Measurements from ENCODE around the gene CMTM7. TPM values are rescaled to one million over a fixed set of nuclear protein-coding genes. Genes with fewer than 3 reads are reported as not detected.

The CMTM7 gene
- total RNA-seq, 1 donor from 2014 or later = 95.5 TPM

GRCh38 chr3:32499585-32499984 lies 107.9 kb downstream of the CMTM7 start:
- Mint-ChIP-seq H3K27me3 (ENCODE audit: unreplicated experiment) (peaks cover 3% of the 10 kb centered on the region), H3K36me3 (ENCODE audit: unreplicated experiment) (peaks cover 4% of the 10 kb centered on the region), H3K4me1 (ENCODE audit: low read depth, unreplicated experiment) (peaks cover 9% of the 10 kb centered on the region), H3K4me3 (ENCODE audit: unreplicated experiment) (no peak overlapping the region), H3K9me3 (ENCODE audit: unreplicated experiment) (peaks cover 3% of the 10 kb centered on the region), H3K27ac (ENCODE audit: unreplicated experiment) (no peak overlapping the region)
- TF ChIP-seq CTCF (IDR thresholded peaks at IDR 0.05; ENCODE audit: partially characterized antibody, unreplicated experiment) = no peak
- DNase-seq = no peak

- H3K27me3 Mint-ChIP-seq (ENCODE audit: unreplicated experiment) = peaks cover 3% of the 10 kb centered on the region
- DNase-seq = no peak
- peaks cover 4% of the 10 kb centered on the region for H3K36me3 Mint-ChIP-seq (ENCODE audit: unreplicated experiment)
- no peak for TF ChIP-seq CTCF (IDR thresholded peaks at IDR 0.05; ENCODE audit: partially characterized antibody, unreplicated experiment)
- peaks cover 3% of the 10 kb centered on the region for H3K9me3 Mint-ChIP-seq (ENCODE audit: unreplicated experiment)
- peaks cover 9% of the 10 kb centered on the region for H3K4me1 Mint-ChIP-seq (ENCODE audit: low read depth, unreplicated experiment)
- peak overlapping the region; percentile 1 for H3K4me3 Mint-ChIP-seq (ENCODE audit: unreplicated experiment)
- no peak overlapping the region for H3K27ac Mint-ChIP-seq (ENCODE audit: unreplicated experiment)
These were observed 108.6 kb downstream of the CMTM7 start for GRCh38 chr3:32500231-32500630.

GRCh38 chr3:32500880-32501782 lies 109.5 kb downstream of the CMTM7 start:
- H3K9me3 Mint-ChIP-seq (ENCODE audit: unreplicated experiment) = peaks cover 3% of the 10 kb centered on the region
- H3K4me3 Mint-ChIP-seq (ENCODE audit: unreplicated experiment) = peak overlapping the region; percentile 100
- TF ChIP-seq CTCF (IDR thresholded peaks at IDR 0.05; ENCODE audit: partially characterized antibody, unreplicated experiment) = no peak
- peaks cover 9% of the 10 kb centered on the region for H3K4me1 Mint-ChIP-seq (ENCODE audit: low read depth, unreplicated experiment)
- peaks cover 4% of the 10 kb centered on the region for H3K36me3 Mint-ChIP-seq (ENCODE audit: unreplicated experiment)
- H3K27me3 Mint-ChIP-seq (ENCODE audit: unreplicated experiment) = peaks cover 3% of the 10 kb centered on the region
- no peak overlapping the region for H3K27ac Mint-ChIP-seq (ENCODE audit: unreplicated experiment)
- no peak for DNase-seq

- Mint-ChIP-seq H3K36me3 (ENCODE audit: unreplicated experiment) (peaks cover 4% of the 10 kb centered on the region), H3K27ac (ENCODE audit: unreplicated experiment) (peak overlapping the region; percentile 92), H3K27me3 (ENCODE audit: unreplicated experiment) (peaks cover 3% of the 10 kb centered on the region), H3K9me3 (ENCODE audit: unreplicated experiment) (peaks cover 3% of the 10 kb centered on the region), H3K4me3 (ENCODE audit: unreplicated experiment) (peak overlapping the region; percentile 100), H3K4me1 (ENCODE audit: low read depth, unreplicated experiment) (peaks cover 9% of the 10 kb centered on the region)
- no peak for TF ChIP-seq CTCF (IDR thresholded peaks at IDR 0.05; ENCODE audit: partially characterized antibody, unreplicated experiment)
- DNase-seq = no peak
These were observed 110.1 kb downstream of the CMTM7 start for GRCh38 chr3:32501783-32502117.
